Aorta (tissue), 5 donors: Measurements from ENCODE around the gene ADAM30. TPM values are rescaled to one million over a fixed set of nuclear protein-coding genes. Genes with fewer than 3 reads are reported as not detected.

ENCODE experiments used
- ATAC-seq: fragments of 200-7000 bp; cut with Tn5 transposase; one replicate; pipeline ENCODE4 v1.9.1; 2022; ENCODE audit warnings: moderate library complexity; ENCODE audit not compliant: low FRiP score
- DNase-seq, 2 donors: peaks; one replicate each; pipeline ENCODE4 v3.0.0-alpha.2; 2020
- H3K27ac ChIP-seq, 2 donors: one replicate each; pipeline ENCODE4 v1.5.1; 2013; ENCODE audit warnings: low read length in 2 of 2, mild to moderate bottlenecking in 2 of 2, moderate library complexity in 2 of 2, control low read depth in 1 of 2, inconsistent platforms in 1 of 2, low read depth in 1 of 2
- H3K27me3 ChIP-seq, 2 donors: one replicate each; pipeline ENCODE4 v1.6.1; 2013; ENCODE audit warnings: control low read depth in 1 of 2, low read length in 1 of 2, mild to moderate bottlenecking in 1 of 2, moderate library complexity in 1 of 2; ENCODE audit not compliant: insufficient read depth in 2 of 2, control insufficient read depth in 1 of 2
- H3K36me3 ChIP-seq, 2 donors: one replicate each; pipeline ENCODE4 v1.6.1; 2013; ENCODE audit warnings: control low read depth in 1 of 2, low read length in 1 of 2, mild to moderate bottlenecking in 1 of 2; ENCODE audit not compliant: insufficient read depth in 2 of 2, control insufficient read depth in 1 of 2
- H3K4me1 ChIP-seq, 2 donors: one replicate each; pipeline ENCODE4 v1.6.1; 2013; ENCODE audit warnings: low read length in 2 of 2, control low read depth in 1 of 2, mild to moderate bottlenecking in 1 of 2, moderate library complexity in 1 of 2; ENCODE audit not compliant: insufficient read depth in 2 of 2, control insufficient read depth in 1 of 2
- H3K4me3 ChIP-seq, 2 donors: one replicate each; pipeline ENCODE4 v1.5.1; 2013; ENCODE audit warnings: low read length in 2 of 2, control low read depth in 1 of 2, mild to moderate bottlenecking in 1 of 2
- H3K9me3 ChIP-seq: one replicate; pipeline ENCODE4 v1.6.1; 2013; ENCODE audit warnings: mild to moderate bottlenecking, low read length; ENCODE audit not compliant: control insufficient read depth
- WGBS, 2 donors: extraction: QIAGEN DNeasy Blood & Tissue Kit; methylation state at CpG; one replicate each; pipeline ENCODE4 v1.1.7; 2013; 5-methylcytosine and 5-hydroxymethylcytosine counted together
- intact Hi-C, 2 donors: fragments of 100-400 bp; cut with DNase I; formaldehyde crosslinking; loops; one replicate each; pipeline versions ENCODE4 v1.14.2 to v1.15.0; 2022
- polyA plus RNA-seq, 2 donors: library from polyadenylated mRNA; stranded (reverse); fragments of 200-250 nt; gene quantifications; one replicate each; pipeline ENCODE4 v1.2.3, GENCODE V29; 2013
- total RNA-seq, 2 donors: library from RNA; stranded (reverse); fragmentation: NEBNext Ultra II Directional; extraction: Animal tissue kit (Norgen Biotek cat#: 25700); gene quantifications; one replicate each; pipeline ENCODE4 v1.2.1, GENCODE V29; 2021
- donor health status: healthy with polysubstance abuse.
- donor health status: Bipolar disorder and iron deficiency.
- donor health status: DM: no; HTN: no; CAD: no.
- donor health status: DM: no; HTN: no; CAD: no.
- donor health status: DM: yes; HTN: yes; CAD: no.

The ADAM30 gene
- total and polyA plus RNA-seq, 4 donors, result not detected

DNA sequence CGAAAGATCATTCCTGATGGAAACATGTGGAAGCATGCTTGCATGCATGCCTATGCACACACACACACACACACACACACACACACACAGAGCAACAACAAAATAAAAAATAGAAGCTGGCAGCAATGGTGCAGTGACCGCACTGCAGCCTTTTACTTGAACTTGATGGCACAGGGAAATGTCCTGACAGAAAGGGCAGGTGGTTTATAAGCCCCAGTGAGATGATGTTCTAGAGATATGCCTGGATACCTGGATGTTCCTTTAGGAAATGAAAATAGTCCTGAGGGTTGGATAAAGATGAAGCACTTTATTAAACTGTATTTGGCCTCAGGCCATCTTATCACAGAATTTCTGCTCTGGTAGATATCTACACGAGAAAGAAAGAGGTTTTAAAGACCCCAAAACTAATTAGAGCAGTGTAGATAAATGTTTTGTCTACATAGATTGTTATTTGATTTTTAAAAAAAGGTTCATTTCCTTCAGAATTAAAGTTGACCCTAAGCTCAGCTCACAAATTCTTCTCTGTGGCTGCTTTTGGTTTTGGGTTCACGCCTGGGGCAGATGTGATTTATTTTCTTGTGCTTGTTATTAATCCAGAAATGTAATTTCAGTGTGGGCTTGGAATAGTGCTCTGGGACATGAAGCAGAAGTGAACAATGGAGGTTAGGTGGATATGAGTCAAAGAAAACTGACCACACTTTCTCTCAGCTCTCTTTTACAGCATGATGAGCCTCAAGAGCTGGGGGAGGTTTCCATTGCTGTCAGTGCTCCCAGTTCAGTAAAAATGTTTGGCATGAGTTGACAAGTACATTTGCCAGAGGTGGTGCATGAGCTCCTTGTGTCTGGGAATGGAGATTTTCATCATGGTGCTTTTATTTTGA is 22.9 kb downstream of the ADAM30 start:
- no peak overlapping the region for H3K4me3 ChIP-seq
- H3K9me3 ChIP-seq, result no peaks in the 10 kb centered on the region
- intact Hi-C loops, result no loop called here
- H3K4me1 ChIP-seq, result no peaks in the 10 kb centered on the region
- H3K36me3 ChIP-seq, result no peaks in the 10 kb centered on the region
- ATAC-seq (peak; percentile 69), DNase-seq (no peak)
- H3K27ac ChIP-seq, result no peak overlapping the region
- H3K27me3 ChIP-seq, result no peaks in the 10 kb centered on the region
- WGBS, 2 donors, result 51% methylated on average over 4 of the region's 4 CpGs

DNA sequence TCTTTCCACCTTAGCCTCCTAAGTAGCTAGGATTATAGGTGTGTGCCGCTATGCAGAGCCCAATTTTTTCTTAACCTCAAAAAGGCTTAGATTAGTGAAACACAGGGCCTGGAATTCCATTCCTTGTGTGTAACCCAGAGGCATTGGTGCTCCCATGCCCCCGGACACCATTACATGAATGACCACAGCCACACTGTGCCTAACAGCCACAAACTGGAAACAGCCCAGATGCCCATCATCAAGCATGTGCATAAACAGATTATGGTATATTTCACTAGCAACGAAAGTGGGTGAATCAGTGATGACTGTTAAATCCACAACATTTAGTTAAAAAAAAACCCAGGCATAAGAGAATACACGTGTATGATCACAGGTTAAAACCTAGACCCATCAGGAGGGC is 24.4 kb downstream of the ADAM30 start:
- Histone ChIP-seq H3K9me3 (no peaks in the 10 kb centered on the region), H3K4me3 (no peak overlapping the region), H3K27me3 (no peaks in the 10 kb centered on the region), H3K4me1 (no peaks in the 10 kb centered on the region), H3K36me3 (no peaks in the 10 kb centered on the region), H3K27ac (no peak overlapping the region)
- no peak for ATAC-seq
- WGBS, 2 donors, result 91% methylated on average over 4 of the region's 4 CpGs
- DNase-seq, result no peak
- intact Hi-C loops, result no loop called here

DNA sequence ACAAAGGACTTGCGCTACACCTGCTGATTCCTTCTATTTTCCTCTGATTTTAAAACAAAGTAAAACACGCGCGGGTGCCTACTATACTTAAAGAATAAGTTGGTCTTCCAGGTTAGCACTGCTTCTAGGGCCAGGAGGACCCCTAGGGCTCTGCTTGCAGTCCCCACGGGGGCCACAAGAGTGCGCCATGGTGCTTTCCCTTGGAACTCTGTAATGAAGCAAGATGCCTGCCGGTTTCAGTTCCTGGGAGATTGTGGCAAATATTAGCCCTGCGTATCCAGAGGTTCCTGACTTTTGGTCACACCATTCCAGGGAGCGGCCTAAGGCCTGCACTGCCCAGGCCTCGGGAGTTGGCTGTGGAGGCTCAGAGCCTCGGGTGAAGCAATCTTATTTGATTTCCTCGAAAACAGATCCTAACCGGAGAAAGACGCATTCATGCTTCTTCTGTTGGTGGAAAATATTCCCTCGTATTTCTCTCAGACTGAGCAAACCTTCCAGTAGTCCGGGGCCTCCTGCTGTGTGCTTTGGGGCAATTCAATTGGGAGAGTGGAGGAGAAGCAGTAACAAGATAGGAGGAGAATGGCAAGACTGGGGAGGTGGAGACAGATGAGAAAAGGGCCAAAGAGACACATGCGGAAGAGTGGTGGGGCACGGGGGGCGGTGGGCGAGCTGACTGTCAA is 25.3 kb downstream of the ADAM30 start:
- Histone ChIP-seq H3K36me3 (no peaks in the 10 kb centered on the region), H3K27me3 (no peaks in the 10 kb centered on the region), H3K4me1 (no peaks in the 10 kb centered on the region), H3K27ac (no peak overlapping the region), H3K4me3 (no peak overlapping the region), H3K9me3 (no peaks in the 10 kb centered on the region)
- intact Hi-C loops, result no loop called here
- peak; percentile 88 to 95 for DNase-seq
- ATAC-seq, result peak; percentile 91
- WGBS, 2 donors, result 41 to 43% methylated on average over 20 of the region's 20 CpGs

DNA sequence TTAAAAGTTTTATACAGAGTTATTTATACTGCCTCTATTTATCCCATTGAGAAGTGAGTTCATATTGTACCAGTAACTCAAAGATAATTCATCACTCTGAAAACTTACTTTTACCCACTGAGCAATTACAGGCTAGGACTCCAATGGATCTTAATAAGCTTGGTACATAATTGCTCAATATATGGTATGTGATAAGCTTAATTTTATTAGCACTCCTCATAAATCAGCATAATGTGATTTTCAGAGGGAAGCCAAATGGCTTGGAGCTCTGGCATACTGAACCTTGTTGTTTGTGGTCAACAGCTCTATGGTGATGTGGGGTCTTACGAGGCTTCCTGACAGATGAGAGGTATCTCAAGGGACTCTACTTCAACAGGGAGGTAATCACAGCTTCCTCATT is 26.3 kb downstream of the ADAM30 start:
- Histone ChIP-seq H3K36me3 (no peaks in the 10 kb centered on the region), H3K27ac (no peak overlapping the region), H3K27me3 (no peaks in the 10 kb centered on the region), H3K4me1 (no peaks in the 10 kb centered on the region), H3K9me3 (no peaks in the 10 kb centered on the region), H3K4me3 (no peak overlapping the region)
- whole genome bisulfite sequencing, 2 donors, result 88 to 96% methylated on average over 1 of the region's 1 CpG
- no peak for DNase-seq
- intact Hi-C loops, result no loop called here
- no peak for ATAC-seq

DNA sequence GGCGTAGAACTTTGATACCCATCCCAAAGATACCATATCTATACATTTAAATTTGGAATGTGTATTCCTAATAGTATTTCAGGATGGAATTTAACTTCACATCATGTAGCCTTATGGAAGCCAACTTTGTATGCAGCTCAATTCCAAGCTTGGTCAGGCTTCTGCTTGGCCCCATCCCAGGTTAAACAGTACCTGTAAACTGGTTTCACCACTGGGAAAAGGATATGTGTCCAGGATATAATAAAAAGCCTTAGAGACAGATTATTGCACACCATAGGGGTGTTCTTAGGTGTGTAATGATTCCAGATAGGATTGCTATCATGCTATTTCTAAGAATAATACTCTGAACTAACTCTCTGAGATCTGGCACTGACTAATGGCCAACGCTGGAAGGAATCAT is 28.1 kb downstream of the ADAM30 start:
- intact Hi-C loops, result no loop called here
- Histone ChIP-seq H3K4me1 (no peaks in the 10 kb centered on the region), H3K36me3 (no peaks in the 10 kb centered on the region), H3K27ac (no peak overlapping the region), H3K9me3 (no peaks in the 10 kb centered on the region), H3K27me3 (no peaks in the 10 kb centered on the region), H3K4me3 (no peak overlapping the region)
- no peak for DNase-seq
- WGBS, 2 donors, result 57 to 61% methylated on average over 2 of the region's 2 CpGs
- no peak for ATAC-seq

DNA sequence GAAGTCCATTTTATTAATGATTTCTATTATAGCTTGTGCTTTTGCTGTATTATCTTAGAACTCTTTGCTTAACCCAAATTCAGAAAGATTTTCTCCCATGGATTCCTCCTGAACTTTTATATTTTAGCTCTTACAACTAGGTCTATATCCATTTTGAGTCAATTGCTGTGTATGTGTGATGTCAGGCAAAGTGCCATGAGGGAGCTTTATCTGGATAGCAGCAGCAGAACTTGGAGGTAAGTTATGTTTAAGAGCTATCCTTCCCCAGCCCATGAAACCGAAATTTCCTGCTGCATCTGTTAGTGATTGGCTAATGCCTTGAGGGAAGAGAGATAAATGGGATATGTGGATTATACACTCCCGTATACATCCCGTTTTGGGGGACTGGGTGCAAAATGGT is 29.9 kb downstream of the ADAM30 start:
- intact Hi-C loops, result no loop called here
- no peak overlapping the region for H3K27ac ChIP-seq
- no peak for DNase-seq
- H3K36me3 ChIP-seq, result no peaks in the 10 kb centered on the region
- no peak overlapping the region for H3K4me3 ChIP-seq
- H3K4me1 ChIP-seq, result no peaks in the 10 kb centered on the region
- 69 to 72% methylated on average over 3 of the region's 3 CpGs for WGBS, 2 donors
- H3K9me3 ChIP-seq, result no peaks in the 10 kb centered on the region
- no peaks in the 10 kb centered on the region for H3K27me3 ChIP-seq
- ATAC-seq, result no peak

DNA sequence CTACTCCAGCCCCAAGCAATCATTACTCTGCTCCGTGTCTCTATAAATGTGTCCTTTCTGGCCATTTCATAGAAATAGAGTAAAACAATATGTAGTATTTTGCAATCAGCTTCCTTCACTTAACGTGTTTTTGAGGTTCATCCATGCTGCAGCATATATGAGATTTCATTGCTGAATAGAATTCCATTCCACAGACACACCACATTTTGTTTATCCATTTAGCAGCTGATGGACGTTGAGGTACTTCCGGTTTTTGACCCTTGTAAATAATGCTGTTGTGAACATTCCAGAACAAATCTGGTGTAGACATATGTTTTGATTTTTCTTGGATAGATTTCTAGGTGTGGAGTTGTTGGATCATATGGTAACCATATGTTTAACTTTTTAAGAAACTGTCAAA is 30.7 kb downstream of the ADAM30 start:
- no peaks in the 10 kb centered on the region for H3K4me1 ChIP-seq
- H3K9me3 ChIP-seq, result no peaks in the 10 kb centered on the region
- 39 to 41% methylated on average over 4 of the region's 4 CpGs for WGBS, 2 donors
- no peak overlapping the region for H3K27ac ChIP-seq
- DNase-seq (no peak), ATAC-seq (no peak)
- no peak overlapping the region for H3K4me3 ChIP-seq
- H3K27me3 ChIP-seq, result no peaks in the 10 kb centered on the region
- intact Hi-C loops, result no loop called here
- H3K36me3 ChIP-seq, result no peaks in the 10 kb centered on the region

DNA sequence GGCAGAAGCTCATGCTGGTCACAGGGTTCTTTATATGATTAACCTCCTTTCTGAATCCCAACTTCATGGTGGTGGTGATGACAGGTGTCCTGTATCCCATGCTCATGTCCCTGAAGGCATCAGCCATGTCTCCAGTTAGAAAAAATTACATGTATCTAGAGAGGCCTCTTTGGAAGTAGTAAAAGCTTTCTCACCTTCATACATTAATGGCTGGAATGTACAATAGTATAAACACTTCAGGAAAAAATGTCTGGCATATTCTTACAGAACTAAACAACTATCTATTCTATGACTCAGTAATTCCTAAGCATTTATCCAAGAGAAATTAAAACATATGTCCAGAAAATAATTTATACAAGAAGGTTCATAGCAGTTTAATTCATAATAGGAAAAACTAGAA is 34.0 kb downstream of the ADAM30 start:
- Histone ChIP-seq H3K9me3 (no peaks in the 10 kb centered on the region), H3K4me1 (no peaks in the 10 kb centered on the region), H3K27ac (no peak overlapping the region), H3K4me3 (no peak overlapping the region), H3K27me3 (no peaks in the 10 kb centered on the region), H3K36me3 (no peaks in the 10 kb centered on the region)
- ATAC-seq (no peak), DNase-seq (no peak)
- intact Hi-C loops, result no loop called here

DNA sequence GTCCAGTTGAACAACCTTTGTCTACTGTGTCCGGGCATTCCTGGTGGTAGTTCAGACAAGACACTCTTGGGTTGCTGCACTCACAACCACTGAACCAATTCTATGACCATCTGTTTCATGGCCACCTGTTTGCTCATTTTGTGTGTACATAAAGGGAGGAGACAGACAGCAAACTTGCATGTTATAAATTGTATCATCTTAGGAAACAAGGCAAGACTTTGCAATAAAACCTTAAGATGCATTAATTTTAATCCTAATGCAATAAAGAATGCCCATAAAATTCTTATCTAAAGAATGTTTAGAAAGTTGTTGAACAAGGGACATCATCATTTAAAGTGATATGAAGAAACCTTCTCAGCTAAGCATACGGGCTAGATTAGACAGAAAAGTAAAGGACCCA is 34.8 kb downstream of the ADAM30 start:
- intact Hi-C loops, result no loop called here
- Histone ChIP-seq H3K27ac (no peak overlapping the region), H3K9me3 (no peaks in the 10 kb centered on the region), H3K27me3 (no peaks in the 10 kb centered on the region), H3K4me3 (no peak overlapping the region), H3K36me3 (no peaks in the 10 kb centered on the region), H3K4me1 (no peaks in the 10 kb centered on the region)
- ATAC-seq (no peak), DNase-seq (no peak)
- 89 to 90% methylated on average over 2 of the region's 2 CpGs for WGBS, 2 donors
